SK-N-MC (cell line): ENCODE results near the gene ISLR.

ENCODE experiments used
- DNase-seq: peaks from one replicate; pipeline ENCODE4 v3.0.0-alpha.2; 2011; ENCODE audit warnings: low read depth, low spot score
- H3K27ac ChIP-seq: fragments of 200-600 bp; sonication (generic); 2 replicates; pipeline ENCODE4 v1.5.1; 2016; ENCODE audit warnings: mixed run types
- H3K36me3 ChIP-seq: fragments of 200-600 bp; sonication (generic); 2 replicates; pipeline ENCODE4 v1.6.1; 2017; ENCODE audit warnings: antibody characterized with exemption, low read length, mixed read lengths; ENCODE audit not compliant: insufficient read depth
- H3K4me3 ChIP-seq: fragments of 200-600 bp; sonication (generic); 2 replicates; pipeline ENCODE4 v1.5.1; 2016
- H3K9ac ChIP-seq: fragments of 200-600 bp; sonication (generic); 2 replicates; pipeline ENCODE4 v1.8.0; 2017; ENCODE audit warnings: mixed run types, mixed read lengths; ENCODE audit not compliant: insufficient read length
- H3K9me3 ChIP-seq: fragments of 200-600 bp; sonication (generic); 2 replicates; pipeline ENCODE4 v1.6.1; 2017; ENCODE audit warnings: low read depth, mild to moderate bottlenecking, antibody characterized with exemption, low read length, moderate library complexity, mixed read lengths
- EZH2 ChIP-seq: fragments of 200-600 bp; sonication (generic); IDR thresholded peaks from one replicate; pipeline ENCODE4 v1.6.1; 2017; ENCODE audit warnings: antibody characterized with exemption
- FOXP2 ChIP-seq: optimal IDR thresholded peaks from 2 replicates; pipeline ENCODE3; 2011; ENCODE audit warnings: mild to moderate bottlenecking, moderate library complexity; ENCODE audit not compliant: insufficient read depth; ENCODE audit errors: extremely low read length, control extremely low read depth
- POLR2AphosphoS5 ChIP-seq: IDR thresholded peaks from 2 replicates; pipeline ENCODE4 v1.6.1; 2012; ENCODE audit warnings: mild to moderate bottlenecking, low read depth, low read length, borderline replicate concordance

ISLR gene

DNA sequence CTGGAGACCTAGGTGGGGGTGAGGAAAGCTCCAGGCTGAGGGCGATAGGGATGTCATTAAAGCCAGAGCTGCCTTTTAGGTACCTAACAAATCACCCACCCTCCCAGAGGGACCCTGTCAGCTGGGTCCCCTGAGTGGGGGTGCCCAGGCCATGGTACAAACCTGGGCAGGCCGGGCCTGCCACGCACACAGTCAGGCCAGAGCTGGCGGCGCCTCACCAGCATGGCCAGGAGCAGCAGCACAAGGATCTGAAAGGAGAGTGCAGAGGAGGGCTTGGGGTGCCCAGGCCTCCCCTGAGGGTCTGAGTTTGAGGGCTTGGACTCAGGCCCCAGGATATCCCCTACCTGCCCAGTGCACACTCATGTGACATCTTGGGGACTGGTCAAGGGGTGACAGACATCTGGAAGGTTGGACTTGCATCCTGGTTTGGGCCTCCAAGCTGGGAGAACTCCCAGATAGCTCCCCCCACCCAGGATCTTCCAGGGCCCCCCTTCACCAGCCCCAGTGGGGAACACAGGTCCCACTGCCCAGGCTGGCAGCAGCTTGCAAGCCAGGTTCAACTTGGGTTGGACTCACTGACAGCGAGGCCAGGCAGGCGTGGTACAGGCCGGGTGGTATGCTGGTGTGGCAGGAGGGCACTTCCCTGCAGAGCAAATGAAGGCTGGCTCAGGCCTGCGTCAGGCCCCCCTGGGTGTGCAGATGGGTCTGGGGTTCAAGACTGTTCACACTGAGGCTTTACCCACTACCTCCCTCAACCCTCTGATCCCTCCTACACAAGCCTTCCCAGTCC lies 23.9 kb downstream of the ISLR start:
- H3K27ac ChIP-seq, result no peak overlapping the region
- TF ChIP-seq EZH2 (no peak), FOXP2 (no peak), POLR2AphosphoS5 (no peak)
- H3K4me3 ChIP-seq, result no peak overlapping the region
- no peak for DNase-seq
- no peaks in the 10 kb centered on the region for H3K36me3 ChIP-seq
- no peak overlapping the region for H3K9ac ChIP-seq
- no peaks in the 10 kb centered on the region for H3K9me3 ChIP-seq

DNA sequence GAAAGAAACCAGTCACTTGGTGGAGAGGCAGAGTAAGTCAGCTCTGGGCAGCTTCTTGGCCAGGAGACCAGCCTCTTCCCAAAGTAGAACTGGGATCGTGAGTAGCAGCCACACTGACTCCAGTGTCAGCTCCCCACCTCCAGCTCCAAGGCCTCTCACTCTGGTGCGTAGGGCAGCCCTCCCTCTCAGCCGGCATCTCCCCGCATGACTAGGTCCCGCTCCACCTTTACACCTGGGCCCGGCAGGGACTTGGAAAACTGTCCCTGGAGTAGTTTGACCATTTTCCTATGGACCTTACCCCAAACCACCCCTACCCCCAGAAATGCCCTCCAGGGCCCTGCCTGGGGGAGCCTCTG lies 25.8 kb downstream of the ISLR start:
- Histone ChIP-seq H3K9me3 (no peaks in the 10 kb centered on the region), H3K27ac (no peak overlapping the region), H3K9ac (no peak overlapping the region), H3K4me3 (no peak overlapping the region), H3K36me3 (no peaks in the 10 kb centered on the region)
- TF ChIP-seq FOXP2, result no peak
- no peak for TF ChIP-seq POLR2AphosphoS5
- no peak for TF ChIP-seq EZH2
- no peak for DNase-seq

DNA sequence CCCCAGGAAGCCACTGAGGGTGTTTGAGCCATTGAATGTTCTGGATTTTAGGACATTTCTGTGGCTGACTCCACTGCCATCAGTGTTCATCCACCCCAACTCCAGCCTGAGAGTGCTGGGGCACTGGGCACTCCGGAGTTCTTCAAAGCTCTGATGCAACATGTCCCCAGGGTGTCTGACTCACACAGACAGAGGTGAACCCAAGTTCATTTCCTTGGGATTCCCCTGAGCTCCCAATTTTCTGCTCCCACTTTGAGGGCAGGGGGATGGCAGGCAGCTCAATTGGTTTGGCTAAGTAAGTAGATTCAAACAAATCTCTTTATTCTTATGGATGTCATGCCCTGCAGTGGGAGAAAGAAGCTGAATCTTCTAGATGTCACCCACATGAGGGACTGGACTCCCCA lies 26.9 kb downstream of the ISLR start:
- DNase-seq, result no peak
- Histone ChIP-seq H3K36me3 (no peaks in the 10 kb centered on the region), H3K9ac (no peak overlapping the region), H3K9me3 (no peaks in the 10 kb centered on the region), H3K4me3 (no peak overlapping the region), H3K27ac (no peak overlapping the region)
- no peak for TF ChIP-seq EZH2
- TF ChIP-seq FOXP2, result no peak
- TF ChIP-seq POLR2AphosphoS5, result no peak

DNA sequence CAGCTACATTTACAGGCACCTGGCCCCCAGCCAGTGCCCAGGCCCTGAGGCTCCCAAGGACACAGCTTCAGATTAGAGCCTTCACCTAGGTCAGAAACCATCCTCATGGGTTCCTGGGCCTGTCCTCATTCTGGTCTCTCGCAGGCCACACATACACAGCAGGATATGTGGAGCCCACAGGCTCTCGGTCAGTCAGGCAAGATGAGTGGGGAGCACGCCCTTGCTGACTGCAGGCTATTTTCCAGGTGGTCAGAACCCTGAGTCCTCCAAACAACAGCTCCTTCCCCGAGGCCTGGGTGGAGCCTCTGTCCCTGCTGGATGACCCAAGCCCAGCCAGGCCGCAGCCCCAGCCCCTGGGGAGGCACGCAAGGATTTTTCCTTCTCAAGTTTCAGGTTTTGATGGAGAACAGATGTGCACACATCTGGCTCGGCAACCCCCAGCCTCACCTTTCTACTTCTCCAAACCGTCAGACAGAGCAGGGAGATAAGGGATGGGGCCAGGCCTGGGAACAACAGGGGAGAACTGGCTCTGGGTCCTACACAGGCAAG lies 27.4 kb downstream of the ISLR start:
- Histone ChIP-seq H3K4me3 (no peak overlapping the region), H3K9ac (no peak overlapping the region), H3K36me3 (no peaks in the 10 kb centered on the region), H3K27ac (no peak overlapping the region), H3K9me3 (no peaks in the 10 kb centered on the region)
- no peak for DNase-seq
- TF ChIP-seq FOXP2, result no peak
- no peak for TF ChIP-seq POLR2AphosphoS5
- TF ChIP-seq EZH2, result no peak

DNA sequence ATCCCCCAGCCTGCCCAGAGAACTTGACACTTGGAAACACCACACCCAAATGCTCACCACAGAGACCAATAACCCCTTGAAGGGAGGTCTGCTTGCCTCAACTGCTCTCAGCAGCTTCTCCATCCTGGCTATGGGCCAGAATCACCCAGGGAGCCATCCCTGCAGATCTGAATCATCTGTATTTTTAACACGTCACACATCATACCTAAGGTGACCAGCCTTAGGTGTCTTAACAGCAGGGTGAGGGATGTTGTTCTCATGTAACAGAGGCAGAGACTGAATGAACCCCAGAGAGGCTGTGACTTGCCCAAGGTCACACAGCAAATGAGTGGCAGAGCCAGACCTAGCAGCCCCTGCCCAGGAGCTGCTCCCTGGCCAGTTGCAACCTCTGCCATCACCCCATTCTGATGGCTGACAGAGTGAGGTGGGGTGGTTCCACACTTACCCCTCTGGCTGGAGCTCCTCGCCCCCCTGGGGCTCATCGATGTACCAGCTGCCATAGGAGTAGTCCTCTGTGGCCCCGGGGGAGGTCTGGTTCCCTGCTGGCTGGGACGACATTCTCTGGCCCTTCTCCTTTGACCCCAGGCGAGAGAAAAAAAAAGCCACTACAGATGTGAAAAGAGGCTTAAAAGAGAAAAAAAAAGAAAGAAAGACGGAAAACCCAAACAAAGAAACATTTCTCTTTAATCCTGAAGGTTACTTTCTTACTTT lies 28.4 kb downstream of the ISLR start:
- H3K36me3 ChIP-seq, result no peaks in the 10 kb centered on the region
- DNase-seq, result no peak
- TF ChIP-seq POLR2AphosphoS5 (no peak), EZH2 (no peak), FOXP2 (no peak)
- peak overlapping the region; percentile 92; the same call in 1 of the 2 replicates for H3K27ac ChIP-seq
- peak overlapping the region; percentile 75 for H3K4me3 ChIP-seq
- no peak overlapping the region for H3K9ac ChIP-seq
- H3K9me3 ChIP-seq, result no peaks in the 10 kb centered on the region

DNA sequence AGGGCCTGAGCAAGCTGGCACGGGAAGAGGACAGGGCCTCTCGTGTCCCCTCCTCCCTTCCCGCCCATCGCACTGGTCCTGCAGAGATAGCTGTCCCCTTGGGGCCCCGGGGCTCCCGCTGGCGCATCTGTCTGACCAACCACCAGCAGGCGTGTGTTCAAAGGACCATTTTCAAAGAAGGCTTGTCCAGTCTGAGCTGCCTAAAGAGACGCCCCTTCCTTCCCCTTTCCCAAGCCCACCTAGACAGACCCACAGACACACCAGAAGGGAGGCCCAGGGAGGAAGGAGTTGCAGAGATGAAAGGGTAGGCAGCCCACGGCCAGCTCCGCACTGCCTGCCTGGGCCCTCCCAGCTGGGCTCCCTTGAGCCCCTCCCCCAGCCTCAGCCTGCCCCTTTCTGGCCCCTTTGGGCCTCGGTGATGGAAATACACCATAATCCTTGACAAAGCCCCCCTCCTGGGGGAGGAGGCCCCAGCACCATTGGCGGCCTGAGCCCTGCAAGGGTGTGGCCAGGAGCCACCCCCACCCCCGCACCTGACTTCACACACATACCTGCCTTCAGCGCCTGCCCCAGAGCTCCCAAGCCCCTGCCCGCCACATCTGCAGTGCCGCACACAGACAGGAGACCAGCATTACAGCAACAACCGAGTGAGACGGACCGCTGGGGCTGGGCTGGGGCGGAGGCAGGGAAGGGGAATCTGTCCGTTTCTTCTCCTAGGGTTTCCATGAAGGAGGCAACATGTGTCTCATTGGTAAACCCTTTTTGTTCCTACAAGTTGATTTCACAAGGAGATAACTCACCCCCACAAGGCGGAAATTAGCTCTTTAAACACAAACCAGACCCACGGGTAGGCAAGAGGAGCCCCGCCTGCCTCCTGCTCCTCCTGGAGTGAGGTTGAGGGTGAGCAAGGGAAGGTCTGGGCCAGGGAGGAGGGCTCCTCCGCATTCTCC lies 29.2 kb downstream of the ISLR start, which contains the start of gene STRA6:
STRA6 (minus strand) TSS at position 336 of the 950 bp plus-strand sequence. CDS start 520 bp downstream, outside the sequence.
- TF ChIP-seq FOXP2, result peak; percentile 37
- TF ChIP-seq EZH2, result no peak
- TF ChIP-seq POLR2AphosphoS5, result peak; percentile 50
- H3K9ac ChIP-seq, result peak within 1 kb of the TSS; percentile 57
- peak; percentile 55 for DNase-seq
- H3K36me3 ChIP-seq, result no peaks in the 10 kb centered on the region
- peak within 1 kb of the TSS; percentile 92 for H3K27ac ChIP-seq
- no peaks in the 10 kb centered on the region for H3K9me3 ChIP-seq
- peak within 1 kb of the TSS; percentile 75 for H3K4me3 ChIP-seq

DNA sequence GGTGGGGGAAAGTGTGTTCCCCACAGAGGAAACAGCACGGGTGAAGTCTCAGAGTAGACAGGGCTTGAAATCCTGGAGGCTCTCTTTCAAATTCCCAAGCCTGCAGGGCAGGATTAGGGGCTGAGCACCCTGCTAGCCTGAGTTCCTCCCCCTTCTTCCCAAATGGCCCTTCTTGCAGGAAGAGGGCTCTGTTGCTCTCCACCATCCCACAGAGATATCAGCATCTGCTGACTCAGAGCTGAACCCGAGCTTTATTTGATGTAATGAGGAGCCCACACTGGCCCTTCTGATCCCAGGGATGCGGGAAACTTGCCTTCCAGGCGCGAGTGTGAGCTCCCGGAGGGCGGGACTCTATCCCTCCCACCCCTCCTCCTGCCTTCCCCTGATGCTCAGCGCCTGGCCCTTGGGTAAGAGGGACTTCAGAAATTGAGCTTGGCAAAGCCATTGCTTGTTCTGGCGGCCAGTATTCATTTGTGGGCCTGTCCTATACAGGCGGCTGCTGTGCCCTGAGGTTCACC lies 30.5 kb downstream of the ISLR start:
- H3K9me3 ChIP-seq, result no peaks in the 10 kb centered on the region
- DNase-seq, result no peak
- no peak overlapping the region for H3K9ac ChIP-seq
- peak overlapping the region; percentile 92 for H3K27ac ChIP-seq
- H3K36me3 ChIP-seq, result no peaks in the 10 kb centered on the region
- TF ChIP-seq FOXP2 (no peak), EZH2 (no peak), POLR2AphosphoS5 (peak; percentile 56)
- peak overlapping the region; percentile 75 for H3K4me3 ChIP-seq
